ENCODE data around the gene CATSPER1. TPM values are rescaled to one million over a fixed set of nuclear protein-coding genes. Genes with fewer than 3 reads are reported as not detected.

Gene CATSPER1
- polyA plus RNA-seq, 1 experiment, result 0.25 TPM

- no peak for DNase-seq (ENCODE audit: low read depth, low spot score)
- H3K27ac ChIP-seq (ENCODE audit: low read depth, low read length), result no peak overlapping the region
- CTCF ChIA-PET, result interaction anchor here (0.6 to 5.6 kb wide), 21 partner anchors 8 to 333 kb away, joined by 3 to 48 read pairs (median 4); partner anchors contain the start of genes CATSPER1, FIBP and SF3B2
- H3K4me3 ChIP-seq (ENCODE audit: low read depth, low read length), result no peak overlapping the region
- TF ChIP-seq, protein P1, sequence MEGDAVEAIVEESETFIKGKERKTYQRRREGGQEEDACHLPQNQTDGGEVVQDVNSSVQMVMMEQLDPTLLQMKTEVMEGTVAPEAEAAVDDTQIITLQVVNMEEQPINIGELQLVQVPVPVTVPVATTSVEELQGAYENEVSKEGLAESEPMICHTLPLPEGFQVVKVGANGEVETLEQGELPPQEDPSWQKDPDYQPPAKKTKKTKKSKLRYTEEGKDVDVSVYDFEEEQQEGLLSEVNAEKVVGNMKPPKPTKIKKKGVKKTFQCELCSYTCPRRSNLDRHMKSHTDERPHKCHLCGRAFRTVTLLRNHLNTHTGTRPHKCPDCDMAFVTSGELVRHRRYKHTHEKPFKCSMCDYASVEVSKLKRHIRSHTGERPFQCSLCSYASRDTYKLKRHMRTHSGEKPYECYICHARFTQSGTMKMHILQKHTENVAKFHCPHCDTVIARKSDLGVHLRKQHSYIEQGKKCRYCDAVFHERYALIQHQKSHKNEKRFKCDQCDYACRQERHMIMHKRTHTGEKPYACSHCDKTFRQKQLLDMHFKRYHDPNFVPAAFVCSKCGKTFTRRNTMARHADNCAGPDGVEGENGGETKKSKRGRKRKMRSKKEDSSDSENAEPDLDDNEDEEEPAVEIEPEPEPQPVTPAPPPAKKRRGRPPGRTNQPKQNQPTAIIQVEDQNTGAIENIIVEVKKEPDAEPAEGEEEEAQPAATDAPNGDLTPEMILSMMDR (IDR thresholded peaks at IDR 0.05; ENCODE audit: low read depth, low read length), result no peak
- H3K27me3 ChIP-seq (ENCODE audit: control insufficient read depth, insufficient read depth, low read length), result peaks cover 9% of the 10 kb centered on the region
- POLR2A ChIA-PET, result interaction anchor here (0.6 to 1.0 kb wide), 2 partner anchors 44 to 244 kb away, joined by 3 read pairs; partner anchors contain the start of gene YIF1A
- peaks cover 12% of the 10 kb centered on the region for H3K9me3 ChIP-seq (ENCODE audit: control insufficient read depth, insufficient read depth, low read length)
These were observed 18.5 kb upstream of the CATSPER1 start for GRCh38 chr11:66044757-66045156.

- Histone ChIP-seq H3K27me3 (ENCODE audit: control insufficient read depth, insufficient read depth, low read length) (peaks cover 15% of the 10 kb centered on the region), H3K9me3 (ENCODE audit: control insufficient read depth, insufficient read depth, low read length) (peaks cover 12% of the 10 kb centered on the region), H3K4me3 (ENCODE audit: low read depth, low read length) (no peak overlapping the region), H3K27ac (ENCODE audit: low read depth, low read length) (no peak overlapping the region)
- ChIA-PET CTCF (interaction anchor here (0.7 to 5.6 kb wide), 6 partner anchors 8 to 26 kb away, joined by 3 to 48 read pairs (median 4); partner anchors contain the start of gene SF3B2), POLR2A (interaction anchor here (0.6 kb wide), 1 partner anchor 41 kb away, joined by 6 read pairs; the partner anchor contains the start of genes BANF1 and EIF1AD)
- TF ChIP-seq, protein P1 (IDR thresholded peaks at IDR 0.05; ENCODE audit: low read depth, low read length), result no peak
- no peak for DNase-seq (ENCODE audit: low read depth, low spot score)
These were observed 17.0 kb upstream of the CATSPER1 start for GRCh38 chr11:66042996-66043906.

DNA sequence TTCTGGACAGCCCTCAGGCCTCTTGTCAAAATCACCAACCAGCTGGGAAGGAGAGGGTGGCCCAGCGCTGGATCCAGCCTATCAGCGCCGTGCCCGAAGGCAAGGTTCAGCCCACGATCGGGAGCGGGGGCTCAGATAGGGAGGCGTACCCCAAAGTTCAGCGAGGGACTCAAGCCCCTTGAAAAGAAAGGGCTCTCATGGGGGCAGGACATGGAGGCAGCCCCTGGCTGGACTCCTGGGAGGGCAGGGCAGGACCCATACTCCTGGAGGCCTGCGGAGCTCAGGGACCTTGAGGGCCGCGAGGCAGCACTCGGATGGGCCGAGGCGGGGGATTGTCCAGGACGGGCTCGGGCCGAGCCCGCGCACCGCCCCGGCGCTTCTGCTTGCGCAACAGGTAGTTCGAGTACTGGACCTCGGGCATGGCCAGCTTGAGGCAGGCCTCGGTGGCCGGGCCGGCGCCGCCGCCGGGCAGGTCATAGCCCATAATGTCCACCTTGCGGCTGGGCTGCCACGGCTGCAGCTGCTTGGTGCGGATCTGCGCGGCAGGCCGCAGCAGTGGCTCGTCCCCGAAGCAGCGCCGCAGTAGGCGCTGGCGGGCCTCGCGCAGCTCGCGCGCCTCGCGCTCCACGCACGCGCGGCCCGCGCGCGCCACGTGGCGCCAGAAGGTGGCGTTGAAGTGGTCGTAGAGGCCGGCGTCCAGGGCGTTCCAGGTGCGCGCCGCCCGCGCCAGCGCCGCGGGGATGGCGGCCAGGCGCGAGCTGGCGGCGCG is 16.1 kb upstream of the CATSPER1 start:
- peaks cover 12% of the 10 kb centered on the region for H3K9me3 ChIP-seq (ENCODE audit: control insufficient read depth, insufficient read depth, low read length)
- H3K27ac ChIP-seq (ENCODE audit: low read depth, low read length), result no peak overlapping the region
- peaks cover 11% of the 10 kb centered on the region for H3K27me3 ChIP-seq (ENCODE audit: control insufficient read depth, insufficient read depth, low read length)
- ChIA-PET POLR2A (interaction anchor here (0.6 kb wide), 1 partner anchor 40 kb away, joined by 6 read pairs; the partner anchor contains the start of genes BANF1 and EIF1AD), CTCF (interaction anchor here (2.0 to 5.6 kb wide), 2 partner anchors 20 kb away, joined by 7 to 48 read pairs; no protein-coding TSS in a partner anchor)
- no peak for DNase-seq (ENCODE audit: low read depth, low spot score)
- TF ChIP-seq, protein P1 (IDR thresholded peaks at IDR 0.05; ENCODE audit: low read depth, low read length), result no peak
- H3K4me3 ChIP-seq (ENCODE audit: low read depth, low read length), result no peak overlapping the region

- H3K27ac ChIP-seq (ENCODE audit: low read depth, low read length), result no peak overlapping the region
- H3K27me3 ChIP-seq (ENCODE audit: control insufficient read depth, insufficient read depth, low read length), result peaks cover 15% of the 10 kb centered on the region
- DNase-seq (ENCODE audit: low read depth, low spot score), result no peak
- peaks cover 12% of the 10 kb centered on the region for H3K9me3 ChIP-seq (ENCODE audit: control insufficient read depth, insufficient read depth, low read length)
- ChIA-PET CTCF (interaction anchor here (1.0 kb wide), 2 partner anchors 18 to 152 kb away, joined by 4 to 7 read pairs; partner anchors contain the start of gene FIBP), POLR2A (no interaction called here)
- no peak overlapping the region for H3K4me3 ChIP-seq (ENCODE audit: low read depth, low read length)
- TF ChIP-seq, protein P1 (IDR thresholded peaks at IDR 0.05; ENCODE audit: low read depth, low read length), result no peak
These were observed 13.5 kb upstream of the CATSPER1 start for GRCh38 chr11:66039765-66040164.

Measured in AG04450 (cell line).